ENCODE measurements around the gene PALLD. TPM values are rescaled to one million over a fixed set of nuclear protein-coding genes. Genes with fewer than 3 reads are reported as not detected.

Gene PALLD
- total RNA-seq, 1 experiment from 2014 or later = 27.6 TPM

DNA sequence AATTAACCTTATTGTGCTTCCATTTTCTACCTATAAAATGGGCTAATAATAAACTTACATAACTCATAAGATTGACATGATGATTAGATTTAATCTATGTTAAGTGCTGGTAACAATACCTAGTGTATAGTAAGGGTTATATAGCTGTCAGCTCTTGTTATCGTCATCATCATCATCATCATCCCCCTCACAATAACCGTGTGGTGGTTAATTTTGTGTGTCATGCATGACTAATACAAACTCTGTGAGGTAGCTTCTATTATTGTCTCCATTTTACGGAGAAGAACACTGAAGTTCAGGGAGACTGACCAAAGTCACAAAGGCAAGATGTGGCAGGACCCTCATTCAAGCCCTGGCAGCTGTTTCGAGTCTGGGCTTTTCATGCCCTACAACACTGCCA, 211.3 kb downstream of the PALLD start:
- no peaks in the 10 kb centered on the region for H3K9me3 Mint-ChIP-seq (ENCODE audit: low read depth, unreplicated experiment)
- no peaks in the 10 kb centered on the region for H3K27me3 Mint-ChIP-seq (ENCODE audit: unreplicated experiment)
- no peak overlapping the region for H3K27ac Mint-ChIP-seq (ENCODE audit: unreplicated experiment)
- no peaks in the 10 kb centered on the region for H3K4me1 Mint-ChIP-seq (ENCODE audit: low read depth, unreplicated experiment)
- DNase-seq = no peak
- no peaks in the 10 kb centered on the region for H3K36me3 Mint-ChIP-seq (ENCODE audit: insufficient read depth, unreplicated experiment)
- CTCF ChIA-PET = no interaction called here
- no TSS peak for BruUV-seq (replicated peaks)
- TF ChIP-seq, protein P1, sequence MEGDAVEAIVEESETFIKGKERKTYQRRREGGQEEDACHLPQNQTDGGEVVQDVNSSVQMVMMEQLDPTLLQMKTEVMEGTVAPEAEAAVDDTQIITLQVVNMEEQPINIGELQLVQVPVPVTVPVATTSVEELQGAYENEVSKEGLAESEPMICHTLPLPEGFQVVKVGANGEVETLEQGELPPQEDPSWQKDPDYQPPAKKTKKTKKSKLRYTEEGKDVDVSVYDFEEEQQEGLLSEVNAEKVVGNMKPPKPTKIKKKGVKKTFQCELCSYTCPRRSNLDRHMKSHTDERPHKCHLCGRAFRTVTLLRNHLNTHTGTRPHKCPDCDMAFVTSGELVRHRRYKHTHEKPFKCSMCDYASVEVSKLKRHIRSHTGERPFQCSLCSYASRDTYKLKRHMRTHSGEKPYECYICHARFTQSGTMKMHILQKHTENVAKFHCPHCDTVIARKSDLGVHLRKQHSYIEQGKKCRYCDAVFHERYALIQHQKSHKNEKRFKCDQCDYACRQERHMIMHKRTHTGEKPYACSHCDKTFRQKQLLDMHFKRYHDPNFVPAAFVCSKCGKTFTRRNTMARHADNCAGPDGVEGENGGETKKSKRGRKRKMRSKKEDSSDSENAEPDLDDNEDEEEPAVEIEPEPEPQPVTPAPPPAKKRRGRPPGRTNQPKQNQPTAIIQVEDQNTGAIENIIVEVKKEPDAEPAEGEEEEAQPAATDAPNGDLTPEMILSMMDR (IDR thresholded peaks at IDR 0.05; ENCODE audit: unreplicated experiment) = no peak
- intact Hi-C loops (cut with micrococcal nuclease; ENCODE audit: unreplicated experiment) = no loop called here
- H3K4me3 Mint-ChIP-seq (ENCODE audit: low read depth, unreplicated experiment) = no peak overlapping the region

DNA sequence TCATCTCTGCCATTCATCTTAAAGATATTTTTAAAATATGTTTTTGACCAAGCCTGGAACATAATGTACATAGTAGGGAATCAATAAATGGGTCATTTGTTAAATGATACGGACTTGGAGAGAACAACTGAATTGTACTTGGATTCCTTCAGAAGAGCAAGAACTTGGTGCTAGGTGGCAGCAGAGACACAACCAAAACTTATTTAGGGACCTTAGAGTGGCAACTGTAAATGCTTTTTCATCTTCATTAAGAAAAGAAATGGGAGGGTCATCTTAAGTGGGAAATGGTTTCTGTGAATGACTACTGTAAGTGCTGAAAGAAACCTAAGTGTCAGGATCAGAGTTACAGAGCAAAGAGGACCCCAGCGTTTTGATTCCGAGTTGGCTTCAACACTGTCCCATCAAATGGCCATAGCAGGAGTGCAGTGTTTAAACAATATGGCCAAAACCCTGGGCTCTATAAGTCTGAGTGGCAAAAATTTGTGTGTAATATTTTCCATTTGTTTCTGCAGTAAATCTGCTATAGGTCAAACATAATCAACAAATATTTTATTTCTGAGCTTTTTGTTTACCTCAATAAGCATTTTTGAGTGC, 213.6 kb downstream of the PALLD start:
- CTCF ChIA-PET = interaction anchor here (0.6 to 1.7 kb wide), 4 partner anchors 85 to 211 kb away, joined by 3 to 5 read pairs (median 4); no protein-coding TSS in a partner anchor
- no TSS peak for BruUV-seq (replicated peaks)
- H3K4me1 Mint-ChIP-seq (ENCODE audit: low read depth, unreplicated experiment) = no peaks in the 10 kb centered on the region
- TF ChIP-seq, protein P1 (IDR thresholded peaks at IDR 0.05; ENCODE audit: unreplicated experiment) = no peak
- H3K4me3 Mint-ChIP-seq (ENCODE audit: low read depth, unreplicated experiment) = no peak overlapping the region
- intact Hi-C loops (cut with micrococcal nuclease; ENCODE audit: unreplicated experiment) = loop anchor here (1.0 to 10.0 kb wide), 4 partner anchors 74 to 207 kb away; no protein-coding TSS in a partner anchor
- H3K27me3 Mint-ChIP-seq (ENCODE audit: unreplicated experiment) = no peaks in the 10 kb centered on the region
- no peaks in the 10 kb centered on the region for H3K9me3 Mint-ChIP-seq (ENCODE audit: low read depth, unreplicated experiment)
- no peaks in the 10 kb centered on the region for H3K36me3 Mint-ChIP-seq (ENCODE audit: insufficient read depth, unreplicated experiment)
- H3K27ac Mint-ChIP-seq (ENCODE audit: unreplicated experiment) = no peak overlapping the region
- peak; percentile 17 for DNase-seq

GRCh38 chr4:168711197-168712140, 214.6 kb downstream of the PALLD start:
- TF ChIP-seq, protein P1 (IDR thresholded peaks at IDR 0.05; ENCODE audit: unreplicated experiment) = no peak
- DNase-seq = no peak
- no peak overlapping the region for H3K4me3 Mint-ChIP-seq (ENCODE audit: low read depth, unreplicated experiment)
- intact Hi-C loops (cut with micrococcal nuclease; ENCODE audit: unreplicated experiment) = loop anchor here (5.0 to 10.0 kb wide), 3 partner anchors 73 to 133 kb away; no protein-coding TSS in a partner anchor
- no peaks in the 10 kb centered on the region for H3K9me3 Mint-ChIP-seq (ENCODE audit: low read depth, unreplicated experiment)
- no peaks in the 10 kb centered on the region for H3K27me3 Mint-ChIP-seq (ENCODE audit: unreplicated experiment)
- H3K4me1 Mint-ChIP-seq (ENCODE audit: low read depth, unreplicated experiment) = no peaks in the 10 kb centered on the region
- H3K36me3 Mint-ChIP-seq (ENCODE audit: insufficient read depth, unreplicated experiment) = no peaks in the 10 kb centered on the region
- no peak overlapping the region for H3K27ac Mint-ChIP-seq (ENCODE audit: unreplicated experiment)
- CTCF ChIA-PET = interaction anchor here (0.6 to 1.7 kb wide), 4 partner anchors 120 to 210 kb away, joined by 3 to 5 read pairs (median 4); no protein-coding TSS in a partner anchor
- BruUV-seq (replicated peaks) = no TSS peak

DNA sequence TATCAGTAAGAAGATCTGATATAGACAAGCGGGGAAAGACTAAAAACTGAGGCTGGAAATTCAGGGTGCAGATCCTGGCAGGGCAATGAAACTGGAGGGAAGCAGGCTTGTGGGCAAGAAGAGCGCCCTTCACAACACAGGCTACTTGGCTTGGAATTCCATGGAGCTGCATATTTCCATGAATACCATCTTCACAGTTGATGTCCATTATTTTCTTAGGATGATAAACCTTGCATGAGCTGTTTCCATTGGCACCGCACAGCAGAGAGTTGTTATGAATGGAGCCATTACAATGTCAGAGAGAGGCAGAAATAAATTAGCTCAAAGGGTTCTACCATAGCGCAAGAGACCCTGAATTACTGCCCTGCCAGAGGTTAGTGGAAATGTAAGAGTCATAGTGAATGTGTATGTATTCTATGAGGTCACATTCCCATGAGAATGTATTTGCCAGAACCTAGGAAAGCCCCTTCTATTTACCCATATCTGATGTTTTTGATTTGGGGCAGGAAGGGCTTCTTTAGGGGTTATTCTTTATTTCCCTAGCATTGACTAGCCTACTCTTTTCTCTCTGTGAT, 215.6 kb downstream of the PALLD start:
- no TSS peak for BruUV-seq (replicated peaks)
- no peak for DNase-seq
- Mint-ChIP-seq H3K36me3 (ENCODE audit: insufficient read depth, unreplicated experiment) (no peaks in the 10 kb centered on the region), H3K9me3 (ENCODE audit: low read depth, unreplicated experiment) (no peaks in the 10 kb centered on the region), H3K27ac (ENCODE audit: unreplicated experiment) (no peak overlapping the region), H3K27me3 (ENCODE audit: unreplicated experiment) (no peaks in the 10 kb centered on the region), H3K4me3 (ENCODE audit: low read depth, unreplicated experiment) (no peak overlapping the region), H3K4me1 (ENCODE audit: low read depth, unreplicated experiment) (no peaks in the 10 kb centered on the region)
- CTCF ChIA-PET = no interaction called here
- TF ChIP-seq, protein P1 (IDR thresholded peaks at IDR 0.05; ENCODE audit: unreplicated experiment) = no peak
- intact Hi-C loops (cut with micrococcal nuclease; ENCODE audit: unreplicated experiment) = loop anchor here (5.0 to 10.0 kb wide), 3 partner anchors 72 to 132 kb away; no protein-coding TSS in a partner anchor

Measured in Calu3 (cell line).